ENCODE data around the gene ARHGAP4. TPM values are rescaled to one million over a fixed set of nuclear protein-coding genes. Genes with fewer than 3 reads are reported as not detected.

ARHGAP4 gene
- total and polyA plus RNA-seq, 10 donors, result 176 to 713 (median 269) TPM

GRCh38 chrX:153875391-153876111, 50.5 kb downstream of the ARHGAP4 start:
- H3K4me1 ChIP-seq, result no peaks in the 10 kb centered on the region
- whole genome bisulfite sequencing, 5 donors, result 2 to 14% (median 4%) methylated on average over 31 to 42 of the region's 42 CpGs
- peaks cover 0 to 71% (median 30%) of the 10 kb centered on the region in 7 donors for H3K27me3 ChIP-seq (replicated peaks in 1 of 7)
- no peaks in the 10 kb centered on the region for H3K9me3 ChIP-seq
- no peak overlapping the region for H3K27ac ChIP-seq
- no peaks in the 10 kb centered on the region for H3K36me3 ChIP-seq
- H3K4me3 ChIP-seq, result no peak overlapping the region
- TF ChIP-seq CTCF (IDR thresholded peaks at IDR 0.05 in 8 of 11, conservative IDR thresholded peaks at IDR 0.05 in 3 of 11) (no peak), POLR2A (IDR thresholded peaks at IDR 0.05) (no peak), POLR2AphosphoS5 (IDR thresholded peaks at IDR 0.05) (peak in 1 of 3 donors; percentile 54)
- peak; percentile 88 for DNase-seq
- intact Hi-C loops (cut with DNase I; ENCODE audit: low total_unique reads), result no loop called here

- H3K4me3 ChIP-seq, result no peak overlapping the region
- WGBS, 5 donors, result 79 to 91% (median 84%) methylated on average over 10 to 13 of the region's 13 CpGs
- no peaks in the 10 kb centered on the region for H3K4me1 ChIP-seq
- peak; percentile 59 for DNase-seq
- H3K27me3 ChIP-seq (replicated peaks in 1 of 7), result peaks cover 0 to 70% (median 30%) of the 10 kb centered on the region in 7 donors
- TF ChIP-seq POLR2A (IDR thresholded peaks at IDR 0.05) (no peak), POLR2AphosphoS5 (IDR thresholded peaks at IDR 0.05) (no peak), CTCF (IDR thresholded peaks at IDR 0.05 in 8 of 11, conservative IDR thresholded peaks at IDR 0.05 in 3 of 11) (no peak)
- H3K27ac ChIP-seq, result no peak overlapping the region
- no peaks in the 10 kb centered on the region for H3K36me3 ChIP-seq
- no peaks in the 10 kb centered on the region for H3K9me3 ChIP-seq
- intact Hi-C loops (cut with DNase I; ENCODE audit: low total_unique reads), result no loop called here
Measured at GRCh38 chrX:153874366-153875125, 51.5 kb downstream of the ARHGAP4 start.

DNA sequence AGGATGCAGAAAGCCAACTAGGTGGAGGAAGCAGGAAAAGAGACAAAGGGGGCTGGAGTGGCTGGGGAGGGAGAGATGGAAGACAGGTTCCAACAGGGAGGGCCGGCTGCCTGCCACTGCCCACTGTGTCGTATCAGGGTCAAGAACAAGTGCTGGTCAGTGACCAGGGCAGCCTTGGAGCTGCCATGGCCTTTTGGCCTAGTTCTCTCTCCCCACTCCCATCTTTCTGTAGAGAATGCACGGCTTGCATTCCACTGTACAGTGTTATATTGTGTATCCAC, 52.0 kb downstream of the ARHGAP4 start:
- Histone ChIP-seq H3K4me1 (no peaks in the 10 kb centered on the region), H3K36me3 (no peaks in the 10 kb centered on the region), H3K27me3 (replicated peaks in 1 of 7) (peaks cover 0 to 68% (median 26%) of the 10 kb centered on the region in 7 donors), H3K27ac (no peak overlapping the region), H3K9me3 (no peaks in the 10 kb centered on the region), H3K4me3 (no peak overlapping the region)
- WGBS, 5 donors, result 28 to 77% (median 49%) methylated on average over 2 to 3 of the region's 3 CpGs
- no peak for TF ChIP-seq CTCF (IDR thresholded peaks at IDR 0.05 in 8 of 11, conservative IDR thresholded peaks at IDR 0.05 in 3 of 11)
- DNase-seq, result peak; percentile 65
- intact Hi-C loops (cut with DNase I; ENCODE audit: low total_unique reads), result no loop called here
